H1 (cell line): ENCODE measurements around the gene PDYN. TPM values are rescaled to one million over a fixed set of nuclear protein-coding genes. Genes with fewer than 3 reads are reported as not detected.

Experiments
- CTCF ChIA-PET: fragments of 300-600 bp; sonication (Branson Sonifier 250); formaldehyde crosslinking; loops from one replicate; lab custom pipeline; 2021; ENCODE audit not compliant: partially characterized antibody; lab: Charles Lee
- POLR2A ChIA-PET: fragments of 300-600 bp; sonication (Branson Sonifier 250); formaldehyde crosslinking; loops from one replicate; lab custom pipeline; 2021; ENCODE audit warnings: inconsistent platforms; ENCODE audit not compliant: partially characterized antibody; lab: Charles Lee
- DNase-seq, 2 experiments: peaks; one replicate each; pipeline versions ENCODE4 v3.0.0 to v3.0.0-alpha.2; 2010 to 2022; ENCODE audit warnings: low spot score in 2 of 2, low read depth in 1 of 2, mixed read lengths in 1 of 2
- FAIRE-seq: peaks from 2 replicates; lab custom pipeline; 2011; peaks lifted over from hg19 to GRCh38; lab: Jason Lieb, UNC
- H2AFZ ChIP-seq: 2 replicates; pipeline ENCODE4 v1.8.1; 2012; ENCODE audit warnings: low read length, inconsistent platforms
- H2AK5ac ChIP-seq: 2 replicates; pipeline ENCODE4 v1.6.1; 2013; ENCODE audit warnings: low read depth, low read length
- H2BK120ac ChIP-seq: replicated peaks from 2 replicates; pipeline ENCODE3; 2013; ENCODE audit warnings: low read depth, low read length, inconsistent platforms
- H2BK12ac ChIP-seq: 2 replicates; pipeline ENCODE4 v1.6.1; 2013; ENCODE audit warnings: low read depth, low read length
- H2BK15ac ChIP-seq: 2 replicates; pipeline ENCODE4 v1.6.1; 2013; ENCODE audit warnings: low read length
- H2BK20ac ChIP-seq: 2 replicates; pipeline ENCODE4 v1.6.1; 2013; ENCODE audit warnings: low read length
- H2BK5ac ChIP-seq: 2 replicates; pipeline ENCODE4 v1.6.1; 2013; ENCODE audit warnings: low read depth, low read length
- H3K14ac ChIP-seq: 2 replicates; pipeline ENCODE4 v1.6.1; 2013; ENCODE audit warnings: inconsistent platforms; ENCODE audit not compliant: insufficient read length
- H3K18ac ChIP-seq: 2 replicates; pipeline ENCODE4 v1.6.1; 2013; ENCODE audit warnings: low read length; ENCODE audit errors: extremely low read depth
- H3K23ac ChIP-seq: 2 replicates; pipeline ENCODE4 v1.6.1; 2013; ENCODE audit warnings: inconsistent platforms; ENCODE audit not compliant: insufficient read length
- H3K23me2 ChIP-seq: 2 replicates; pipeline ENCODE4 v1.6.1; 2013; ENCODE audit warnings: low read depth, low read length
- H3K27ac ChIP-seq: 2 replicates; pipeline ENCODE4 v1.6.1; 2011; ENCODE audit warnings: low read depth, low read length, inconsistent platforms
- H3K27me3 ChIP-seq, 4 experiments: replicated peaks in 1 of 4; 1 replicate in 1 of 4; 2 replicates in 3 of 4; pipeline versions ENCODE4 v1.6.1 to v1.8.1; 2011 to 2013; ENCODE audit warnings: low read length in 3 of 4, mild to moderate bottlenecking in 3 of 4, inconsistent platforms in 2 of 4, mixed read lengths in 2 of 4, moderate library complexity in 1 of 4; ENCODE audit not compliant: control insufficient read depth in 3 of 4, insufficient read depth in 3 of 4; ENCODE audit errors: extremely low read depth in 1 of 4
- H3K36me3 ChIP-seq, 4 experiments: 2 replicates each; pipeline versions ENCODE4 v1.6.1 to v1.8.1; 2011 to 2013; ENCODE audit warnings: mild to moderate bottlenecking in 4 of 4, low read length in 3 of 4, moderate library complexity in 2 of 4, control low read depth in 1 of 4, inconsistent platforms in 1 of 4; ENCODE audit not compliant: insufficient read depth in 4 of 4, control insufficient read depth in 2 of 4
- H3K4ac ChIP-seq: replicated peaks from 2 replicates; pipeline ENCODE3; 2013; ENCODE audit warnings: low read length, low read depth, mixed read lengths, inconsistent platforms; ENCODE audit not compliant: insufficient read length
- H3K4me1 ChIP-seq, 4 experiments: replicated peaks in 1 of 4; 1 replicate in 1 of 4; 2 replicates in 3 of 4; pipeline versions ENCODE4 v1.6.1 to v1.8.1; 2011 to 2013; ENCODE audit warnings: low read length in 3 of 4, inconsistent platforms in 2 of 4, mixed read lengths in 1 of 4; ENCODE audit not compliant: insufficient read depth in 4 of 4, control insufficient read depth in 3 of 4
- H3K4me2 ChIP-seq, 2 experiments: 2 replicates each; pipeline versions ENCODE4 v1.6.1 to v1.8.1; 2011 to 2013; ENCODE audit warnings: low read depth in 2 of 2, low read length in 2 of 2, control low read depth in 1 of 2, inconsistent platforms in 1 of 2, mild to moderate bottlenecking in 1 of 2; ENCODE audit not compliant: insufficient read depth in 1 of 2
- H3K4me3 ChIP-seq, 4 experiments: fragments of 200-600, 300-600 bp in 1 of 4; sonication (generic), shearing (Covaris generic), sonication (Bioruptor Twin) in 1 of 4; 2 replicates each; pipeline versions ENCODE4 v1.5.1 to v1.8.1; 2011 to 2016; ENCODE audit warnings: low read length in 4 of 4, low read depth in 3 of 4, control low read depth in 2 of 4, inconsistent platforms in 2 of 4, mild to moderate bottlenecking in 2 of 4, mixed read lengths in 1 of 4, moderate library complexity in 1 of 4; ENCODE audit not compliant: insufficient read depth in 2 of 4; ENCODE audit errors: extremely low read depth in 1 of 4
- H3K56ac ChIP-seq: replicated peaks from 2 replicates; pipeline ENCODE3; 2013; ENCODE audit warnings: low read depth, mild to moderate bottlenecking, mixed read lengths, low read length, inconsistent platforms; ENCODE audit not compliant: insufficient read length
- H3K79me1 ChIP-seq: 2 replicates; pipeline ENCODE4 v1.6.1; 2013; ENCODE audit warnings: low read depth, low read length, control low read depth
- H3K79me2 ChIP-seq, 2 experiments: 2 replicates each; pipeline versions ENCODE4 v1.6.1 to v1.8.1; 2012 to 2013; ENCODE audit warnings: low read length in 2 of 2, mild to moderate bottlenecking in 2 of 2, inconsistent platforms in 1 of 2; ENCODE audit not compliant: insufficient read depth in 2 of 2, control insufficient read depth in 1 of 2
- H3K9ac ChIP-seq, 4 experiments: replicated peaks in 1 of 4; 1 replicate in 1 of 4; 2 replicates in 3 of 4; pipeline versions ENCODE4 v1.6.1 to v1.8.1; 2011 to 2013; ENCODE audit warnings: low read depth in 3 of 4, low read length in 3 of 4, control low read depth in 2 of 4, mild to moderate bottlenecking in 2 of 4, moderate library complexity in 2 of 4, inconsistent platforms in 1 of 4; ENCODE audit errors: extremely low read depth in 1 of 4
- H3K9me3 ChIP-seq, 2 experiments: 2 replicates each; pipeline versions ENCODE4 v1.6.1 to v1.8.1; 2012 to 2013; ENCODE audit warnings: mild to moderate bottlenecking in 2 of 2, moderate library complexity in 2 of 2, control low read depth in 1 of 2, inconsistent platforms in 1 of 2, low read depth in 1 of 2, low read length in 1 of 2, mixed read lengths in 1 of 2; ENCODE audit not compliant: insufficient read depth in 2 of 2
- H4K20me1 ChIP-seq, 2 experiments: replicated peaks in 1 of 2; 2 replicates each; pipeline versions ENCODE3 to v1.8.1; 2011 to 2013; ENCODE audit warnings: inconsistent platforms in 2 of 2, low read length in 2 of 2, mild to moderate bottlenecking in 1 of 2; ENCODE audit not compliant: insufficient read depth in 2 of 2, control insufficient read depth in 1 of 2
- H4K5ac ChIP-seq: 2 replicates; pipeline ENCODE4 v1.6.1; 2013; ENCODE audit warnings: low read length, low read depth, mixed read lengths, inconsistent platforms; ENCODE audit not compliant: insufficient read length
- H4K8ac ChIP-seq: 2 replicates; pipeline ENCODE4 v1.8.0; 2013; ENCODE audit warnings: mild to moderate bottlenecking, moderate library complexity, low read length, inconsistent platforms; ENCODE audit not compliant: insufficient read depth; ENCODE audit errors: extremely low read depth
- H4K91ac ChIP-seq: replicated peaks from 2 replicates; pipeline ENCODE3; 2013; ENCODE audit warnings: low read length, mixed read lengths, inconsistent platforms; ENCODE audit not compliant: insufficient read length
- JUN ChIP-seq: IDR thresholded peaks from 2 replicates; pipeline ENCODE4 v1.6.1; 2011; ENCODE audit warnings: low read depth, mild to moderate bottlenecking, improper control_type of control experiment, low read length
- SIRT6 ChIP-seq: IDR thresholded peaks from one replicate; pipeline ENCODE4 v1.7.1; 2012; ENCODE audit warnings: low read length, inconsistent platforms
- WGBS, 2 experiments: shearing (Covaris generic) in 1 of 2; methylation state at CpG; one replicate each; pipeline versions ENCODE4 v1.1.6 to v1.1.7; 2013 to 2015; ENCODE audit warnings: low lambda C conversion rate in 2 of 2, mixed read lengths in 2 of 2, inconsistent platforms in 1 of 2, low coverage in 1 of 2, missing lambda C conversion rate in 1 of 2; ENCODE audit not compliant: insufficient replicate concordance in 2 of 2, insufficient coverage in 1 of 2, insufficient read length in 1 of 2; ENCODE audit errors: extremely low coverage in 1 of 2, missing lambda C conversion rate in 1 of 2; 5-methylcytosine and 5-hydroxymethylcytosine counted together
- polyA plus RNA-seq, 7 experiments: library from polyadenylated mRNA; depleted of rRNA in 3 of 7; stranded (reverse) in 5 of 7; unstranded in 2 of 7; fragments of >200 nt in 5 of 7; fragments of 200-250 nt in 2 of 7; gene quantifications; 1 replicate in 5 of 7; 2 replicates in 1 of 7; 4 replicates in 1 of 7; pipeline versions ENCODE4 v1.2.1 to v1.2.3, GENCODE V29; 2011 to 2013; ENCODE audit warnings: missing spikeins in 2 of 7, mixed read lengths in 2 of 7
- total RNA-seq: library from RNA; stranded (reverse); fragmentation: NEBNext Ultra II Directional; extraction: Animal tissue kit (Norgen Biotek cat#: 25700); gene quantifications from 2 replicates; pipeline ENCODE4 v1.2.1, GENCODE V29; 2021

Gene PDYN
- total and polyA plus RNA-seq, 2 of the 8 experiments (the other 6 are each of a cell fraction or from before 2014, with no cell fraction given): 0.54 to 0.60 TPM

DNA sequence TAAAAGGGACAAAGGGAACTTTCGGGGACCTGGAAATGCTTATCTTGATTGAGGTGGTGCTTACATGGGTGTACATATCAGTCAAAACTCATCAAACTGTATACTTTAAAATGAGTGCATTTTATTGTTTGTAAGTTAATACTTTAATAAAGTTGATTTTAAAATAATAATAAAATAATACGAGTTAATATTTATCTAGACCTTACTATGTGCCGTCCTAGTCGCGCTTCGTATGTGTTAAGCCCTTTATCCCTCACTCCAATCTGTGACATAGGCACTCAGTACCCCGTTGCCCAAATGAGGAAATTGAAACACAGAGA, 47.5 kb downstream of the PDYN start:
- Histone ChIP-seq H3K4me1 (peaks cover 2 to 26% (median 11%) of the 10 kb centered on the region in 4 experiments; a peak in 6 of 7 replicates), H2BK12ac (peak overlapping the region; percentile 78; the same call in 1 of the 2 replicates), H3K23me2 (peaks cover 4% of the 10 kb centered on the region; the same call in 1 of the 2 replicates), H2AFZ (peak overlapping the region; percentile 90), H3K36me3 (no peaks in the 10 kb centered on the region), H3K27me3 (peaks cover 0 to 31% (median 17%) of the 10 kb centered on the region in 4 experiments; a peak in 6 of 7 replicates), H3K4me3 (peak overlapping the region; percentile 35 to 59 (median 42); a peak in 7 of 8 replicates), H3K4ac (no peak overlapping the region), H3K14ac (no peak overlapping the region), H2BK5ac (peak overlapping the region; percentile 22; the same call in 1 of the 2 replicates), H3K79me2 (no peaks in the 10 kb centered on the region), H2BK20ac (peak overlapping the region; percentile 73; the same call in 1 of the 2 replicates), H3K27ac (no peak overlapping the region), H4K8ac (no peak overlapping the region), H3K23ac (no peak overlapping the region), H3K18ac (peak overlapping the region; percentile 33; the same call in 1 of the 2 replicates), H3K9ac (peak overlapping the region in 2 of 4 experiments; percentile 63 to 81; a peak in 2 of 7 replicates), H2AK5ac (no peak overlapping the region; the same call in 1 of the 2 replicates), H3K9me3 (no peaks in the 10 kb centered on the region), H2BK15ac (no peak overlapping the region), H4K5ac (no peak overlapping the region), H3K79me1 (no peaks in the 10 kb centered on the region), H4K91ac (peak overlapping the region; percentile 45), H4K20me1 (no peaks in the 10 kb centered on the region), H3K56ac (no peak overlapping the region), H2BK120ac (no peak overlapping the region), H3K4me2 (peak overlapping the region; percentile 93 to 94; a peak in 3 of 4 replicates)
- no peak for DNase-seq
- 33% methylated on average over 7 of the region's 7 CpGs; no CpG with 5 or more reads in 1 of the 2 experiments for WGBS, 2 experiments
- ChIA-PET CTCF (interaction anchor here (0.6 to 2.0 kb wide), 4 partner anchors 19 to 97 kb away, joined by 3 to 8 read pairs (median 4); no protein-coding TSS in a partner anchor), POLR2A (interaction anchor here (0.6 to 1.8 kb wide), 8 partner anchors 9 to 156 kb away, joined by 3 to 7 read pairs (median 5); no protein-coding TSS in a partner anchor)
- no peak for TF ChIP-seq JUN
- no peak for TF ChIP-seq SIRT6
- no peak for FAIRE-seq
